Stomach (tissue), 9 donors: ENCODE results near the gene PSEN1. TPM values are rescaled to one million over a fixed set of nuclear protein-coding genes. Genes with fewer than 3 reads are reported as not detected.
"Not testable (repeated sequence)": the region's sequence is repeated elsewhere in the genome, so short reads cannot be mapped to it uniquely, and the experiment has no call there.

Source experiments
- DNase-seq, 2 donors: peaks; one replicate each; pipeline versions ENCODE4 v3.0.0 to v3.0.0-alpha.2; 2013 to 2019
- H3K27ac ChIP-seq, 5 donors: fragments of 200-600 bp in 4 of 5; sonication (generic) in 4 of 5; one replicate each; pipeline ENCODE4 v1.5.1; 2013 to 2019; ENCODE audit warnings: mild to moderate bottlenecking in 1 of 5, moderate library complexity in 1 of 5
- H3K27me3 ChIP-seq, 3 donors: fragments of 200-600 bp; sonication (generic); one replicate each; pipeline ENCODE4 v1.5.1; 2017 to 2019; ENCODE audit warnings: mixed run types in 1 of 3
- H3K36me3 ChIP-seq, 4 donors: fragments of 200-600 bp; sonication (generic); 1 replicate in 3 of 4; 2 replicates in 1 of 4; pipeline ENCODE4 v1.5.1; 2016 to 2019
- H3K4me1 ChIP-seq, 4 donors: fragments of 200-600 bp; sonication (generic); one replicate each; pipeline ENCODE4 v1.5.1; 2016 to 2019
- H3K4me3 ChIP-seq, 4 donors: fragments of 200-600 bp; sonication (generic) in 3 of 4; one replicate each; pipeline ENCODE4 v1.5.1; 2016 to 2019; ENCODE audit warnings: mild to moderate bottlenecking in 1 of 4
- H3K9me3 ChIP-seq, 4 donors: fragments of 200-600 bp; sonication (generic); one replicate each; pipeline ENCODE4 v1.5.1; 2016 to 2019
- CTCF ChIP-seq, 7 experiments: fragments of 450-650 bp in 4 of 7; fragments of 200-600 bp in 3 of 7; sonication (generic) in 3 of 7; IDR thresholded peaks; one replicate each; pipeline ENCODE4 v1.5.1; 2016 to 2019; ENCODE audit warnings: antibody characterized with exemption in 7 of 7, control low read depth in 2 of 7, mild to moderate bottlenecking in 1 of 7
- EP300 ChIP-seq: sonication (generic); formaldehyde crosslinking; IDR thresholded peaks from one replicate; pipeline ENCODE4 v1.6.1; 2017; ENCODE audit warnings: antibody characterized with exemption
- POLR2A ChIP-seq, 4 donors: fragments of 450-650 bp; IDR thresholded peaks; one replicate each; pipeline ENCODE4 v1.6.1; 2016; ENCODE audit warnings: antibody characterized with exemption in 4 of 4, control low read depth in 2 of 4, mild to moderate bottlenecking in 1 of 4, moderate library complexity in 1 of 4
- POLR2AphosphoS5 ChIP-seq, 3 donors: sonication (generic); formaldehyde crosslinking; IDR thresholded peaks; one replicate each; pipeline ENCODE4 v1.6.1; 2016; ENCODE audit warnings: antibody characterized with exemption in 3 of 3
- WGBS, 5 donors: extraction: QIAGEN DNeasy Blood & Tissue Kit in 3 of 5; methylation state at CpG; one replicate each; pipeline versions ENCODE4 v1.1.5 to v1.1.7; 2013 to 2018; 5-methylcytosine and 5-hydroxymethylcytosine counted together
- intact Hi-C: fragments of 100-400 bp; cut with DNase I; formaldehyde crosslinking; loops from one replicate; pipeline ENCODE4 v1.15.1; 2023; ENCODE audit warnings: low total_unique reads
- polyA plus RNA-seq, 3 donors: library from polyadenylated mRNA; stranded (reverse); fragments of 200-250 nt; gene quantifications; one replicate each; pipeline ENCODE4 v1.2.3, GENCODE V29; 2013
- total RNA-seq, 5 donors: library from RNA; depleted of rRNA; stranded (reverse); fragments of >200 nt; gene quantifications; one replicate each; pipeline versions ENCODE4 v1.1.0 to v1.2.3, GENCODE V29; 2014 to 2016
- donor health status: healthy with polysubstance abuse.
- donor health status: Bipolar disorder and iron deficiency.
- donor health status: healthy.

Gene PSEN1
- total and polyA plus RNA-seq, 8 donors, result 5.8 to 89.8 (median 18.7) TPM

GRCh38 chr14:73189651-73190050 lies 53.3 kb downstream of the PSEN1 start:
- Histone ChIP-seq H3K27me3 (no peaks in the 10 kb centered on the region), H3K9me3 (no peaks in the 10 kb centered on the region), H3K36me3 (peaks cover 36 to 92% (median 92%) of the 10 kb centered on the region in 4 donors), H3K4me1 (no peaks in the 10 kb centered on the region), H3K4me3 (no peak overlapping the region), H3K27ac (no peak overlapping the region)
- 72 to 93% (median 82%) methylated on average over 3 of the region's 3 CpGs for WGBS, 5 donors
- intact Hi-C loops, result no loop called here
- TF ChIP-seq POLR2AphosphoS5 (IDR thresholded peaks at IDR 0.05) (no peak), POLR2A (IDR thresholded peaks at IDR 0.05) (no peak), CTCF (IDR thresholded peaks at IDR 0.05) (no peak), EP300 (no peak)
- no peak for DNase-seq

GRCh38 chr14:73191441-73191840 lies 55.1 kb downstream of the PSEN1 start:
- no peak for TF ChIP-seq POLR2A (IDR thresholded peaks at IDR 0.05)
- TF ChIP-seq EP300, result no peak
- TF ChIP-seq POLR2AphosphoS5 (IDR thresholded peaks at IDR 0.05), result no peak
- TF ChIP-seq CTCF (IDR thresholded peaks at IDR 0.05), result no peak
- intact Hi-C loops, result no loop called here
- WGBS, 5 donors, result 90 to 99% (median 95%) methylated on average over 2 of the region's 2 CpGs
- DNase-seq, result no peak
- H3K27me3 ChIP-seq, result no peaks in the 10 kb centered on the region
- no peak overlapping the region for H3K4me3 ChIP-seq
- H3K9me3 ChIP-seq, result no peaks in the 10 kb centered on the region
- peaks cover 51 to 100% (median 98%) of the 10 kb centered on the region in 4 donors for H3K36me3 ChIP-seq
- no peak overlapping the region for H3K27ac ChIP-seq
- H3K4me1 ChIP-seq, result no peaks in the 10 kb centered on the region

- H3K4me1 ChIP-seq, DNase-seq, H3K9me3 ChIP-seq, H3K4me3 ChIP-seq, H3K27ac ChIP-seq, H3K27me3 ChIP-seq, intact Hi-C loops: not testable (repeated sequence)
- WGBS, 5 donors, result 96 to 98% (median 96%) methylated on average over 8 of the region's 8 CpGs
- H3K36me3 ChIP-seq, result peaks cover 54 to 100% (median 97%) of the 10 kb centered on the region in 4 donors
Measured at GRCh38 chr14:73194306-73194705, 58.0 kb downstream of the PSEN1 start.

- 88 to 95% (median 91%) methylated on average over 2 of the region's 2 CpGs for WGBS, 5 donors
- no peak for DNase-seq
- intact Hi-C loops, result no loop called here
- H3K36me3 ChIP-seq, result peaks cover 54 to 99% (median 96%) of the 10 kb centered on the region in 4 donors
- no peak overlapping the region for H3K27ac ChIP-seq
- H3K9me3 ChIP-seq, result no peaks in the 10 kb centered on the region
- H3K4me1 ChIP-seq, result no peaks in the 10 kb centered on the region
- no peaks in the 10 kb centered on the region for H3K27me3 ChIP-seq
- no peak for TF ChIP-seq CTCF (IDR thresholded peaks at IDR 0.05)
- no peak for TF ChIP-seq POLR2A (IDR thresholded peaks at IDR 0.05)
- TF ChIP-seq POLR2AphosphoS5 (IDR thresholded peaks at IDR 0.05), result no peak
- TF ChIP-seq EP300, result no peak
- no peak overlapping the region for H3K4me3 ChIP-seq
Measured at GRCh38 chr14:73198253-73198652, 61.9 kb downstream of the PSEN1 start.

GRCh38 chr14:73203527-73203926 lies 67.2 kb downstream of the PSEN1 start:
- TF ChIP-seq POLR2AphosphoS5 (IDR thresholded peaks at IDR 0.05), result no peak
- TF ChIP-seq CTCF (IDR thresholded peaks at IDR 0.05), result peak in 1 of 7 experiments; percentile 8
- intact Hi-C loops, result no loop called here
- no peak overlapping the region for H3K27ac ChIP-seq
- no peaks in the 10 kb centered on the region for H3K9me3 ChIP-seq
- no peak for DNase-seq
- WGBS, 5 donors, result 81 to 94% (median 87%) methylated on average over 2 of the region's 2 CpGs
- H3K4me3 ChIP-seq, result no peak overlapping the region
- no peaks in the 10 kb centered on the region for H3K4me1 ChIP-seq
- no peaks in the 10 kb centered on the region for H3K27me3 ChIP-seq
- peaks cover 44 to 98% (median 92%) of the 10 kb centered on the region in 4 donors for H3K36me3 ChIP-seq
